HG02763 (cell line): ENCODE data around the gene OR2T29.
"Not testable (repeated sequence)": the region's sequence is repeated elsewhere in the genome, so short reads cannot be mapped to it uniquely, and the experiment has no call there.

Source experiments
- ATAC-seq: cut with Tn5 transposase; IDR thresholded peaks from one replicate; pipeline ENCODE4 v1.9.1; 2021; ENCODE audit warnings: mild to moderate bottlenecking, moderate library complexity; ENCODE audit not compliant: unreplicated experiment

OR2T29 gene

DNA sequence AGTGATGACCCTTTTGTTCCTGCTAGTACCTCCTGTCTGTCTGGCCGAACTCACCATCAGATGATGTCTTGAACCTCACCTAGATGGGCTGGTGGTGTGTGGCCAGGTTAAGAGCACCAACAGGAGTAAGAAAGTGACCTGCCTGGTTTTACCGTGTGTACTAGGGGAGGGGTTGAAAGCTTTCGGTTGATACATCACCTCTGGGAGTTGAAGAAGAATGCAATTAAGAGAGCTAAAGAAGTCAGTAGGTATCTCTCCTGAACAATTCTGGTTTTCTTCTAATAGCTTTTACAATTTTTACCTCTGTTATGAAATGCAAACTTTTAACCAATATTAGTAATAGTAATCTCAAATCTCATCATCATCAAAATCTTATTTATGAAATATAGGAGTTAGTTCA, at the start of gene OR2T29:
OR2T29 (minus strand) TSS at position 101 of the 400 bp plus-strand sequence. CDS start 3,281 bp downstream, outside the sequence.
- ATAC-seq = not testable (repeated sequence)

GRCh38 chr1:248611883-248612414, 49.4 kb upstream of the OR2T29 start:
- ATAC-seq = no peak

DNA sequence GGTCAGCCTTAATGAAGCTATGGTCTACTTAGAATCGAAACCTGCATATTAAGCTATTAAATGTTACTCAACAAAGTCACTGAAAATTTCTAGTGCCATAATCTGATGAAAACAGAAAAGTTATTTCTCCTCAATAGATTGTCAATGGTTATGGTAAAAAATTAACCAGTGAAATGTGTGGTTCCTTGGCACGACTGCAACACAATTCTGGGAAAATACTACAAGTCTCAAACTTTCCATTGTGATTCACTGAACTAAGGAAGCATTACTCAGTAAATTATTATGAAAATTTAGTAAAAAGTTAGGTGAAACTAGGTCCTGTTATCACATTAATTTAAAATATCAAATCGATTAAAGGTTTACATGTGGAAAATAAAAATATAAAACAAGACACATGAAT, 47.7 kb upstream of the OR2T29 start:
- ATAC-seq = no peak

DNA sequence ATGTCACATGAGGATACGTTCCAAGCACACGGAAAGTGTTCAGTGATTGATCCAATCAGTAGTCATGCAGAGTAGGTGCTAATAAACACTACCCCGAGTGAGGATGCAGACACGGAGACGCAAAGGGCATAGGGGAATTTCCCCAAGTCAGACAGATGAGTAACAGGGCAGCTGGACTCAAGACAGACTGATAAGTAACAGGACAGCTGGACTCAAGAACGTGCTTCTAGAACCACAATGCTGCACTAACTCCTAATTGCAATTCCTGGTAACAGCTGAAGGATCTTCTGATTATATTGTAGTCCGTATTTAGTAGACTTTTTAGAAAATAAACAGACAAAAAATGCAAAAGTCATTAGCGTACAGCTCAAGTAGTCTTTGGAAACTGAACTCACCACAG, 36.8 kb upstream of the OR2T29 start:
- ATAC-seq = no peak

DNA sequence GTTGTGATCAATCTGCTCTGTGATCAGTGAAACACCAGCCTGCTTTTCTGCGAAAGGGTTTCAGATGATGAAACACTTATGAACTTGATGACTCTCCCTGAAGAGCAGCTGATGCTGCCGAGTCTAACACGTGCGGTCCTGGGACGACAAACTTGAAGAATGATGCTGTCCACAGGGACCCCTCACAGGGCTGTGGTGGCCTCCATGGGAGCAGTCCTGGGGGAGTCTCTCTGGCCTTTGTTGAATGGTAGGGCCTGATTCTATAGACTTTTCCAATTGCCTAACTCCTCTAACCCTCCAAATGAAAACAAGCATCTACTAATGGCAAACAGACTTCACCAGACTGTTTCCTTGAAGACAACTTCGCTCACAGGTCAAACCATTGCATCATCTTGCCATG, 35.0 kb upstream of the OR2T29 start, which contains the start of gene OR2T10:
OR2T10 (minus strand) TSS at position 112 of the 400 bp plus-strand sequence. CDS start 3,932 bp downstream, outside the sequence.
- no peak for ATAC-seq

DNA sequence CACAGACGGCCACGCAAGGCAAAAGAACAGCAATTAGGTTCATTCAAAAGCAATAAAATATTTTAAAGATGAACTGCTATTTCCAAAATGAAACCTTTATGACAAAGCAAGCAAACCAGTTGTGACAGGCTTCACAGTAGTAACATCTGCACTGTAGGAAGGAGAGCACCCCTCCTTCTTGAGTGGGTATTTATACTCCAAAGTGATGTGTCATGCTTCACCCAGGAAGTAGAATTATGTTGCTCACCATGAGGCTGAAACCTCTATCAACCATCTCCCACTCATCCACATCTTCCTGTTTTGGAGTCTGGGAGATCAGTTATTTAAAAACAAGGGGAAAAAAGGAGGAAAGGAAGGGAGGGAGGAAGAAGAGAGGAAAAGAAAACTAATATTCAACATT, 34.0 kb upstream of the OR2T29 start:
- no peak for ATAC-seq

DNA sequence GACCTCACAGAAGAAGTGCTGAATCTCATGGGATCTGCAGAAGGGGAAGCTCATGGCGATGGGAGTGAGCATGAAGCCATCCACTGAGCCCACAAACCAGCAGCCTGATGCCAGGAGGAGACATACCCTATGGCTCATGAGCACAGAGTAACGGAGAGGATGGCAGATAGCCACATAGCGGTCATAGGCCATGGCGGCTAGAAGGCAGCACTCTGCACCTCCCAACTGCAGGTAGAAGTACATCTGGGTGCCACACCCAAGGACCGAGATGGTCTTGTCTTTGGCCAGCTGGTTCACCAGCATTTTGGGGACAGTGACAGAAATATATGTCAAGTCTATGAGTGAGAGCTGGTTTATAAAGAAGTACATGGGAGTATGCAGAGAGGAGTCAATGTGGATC, 30.7 kb upstream of the OR2T29 start:
- no peak for ATAC-seq

GRCh38 chr1:248592655-248593054, 30.1 kb upstream of the OR2T29 start:
- no peak for ATAC-seq

GRCh38 chr1:248590055-248590454, 27.5 kb upstream of the OR2T29 start:
- no peak for ATAC-seq

- ATAC-seq = no peak
Observed at GRCh38 chr1:248589334-248589733, 26.8 kb upstream of the OR2T29 start.

DNA sequence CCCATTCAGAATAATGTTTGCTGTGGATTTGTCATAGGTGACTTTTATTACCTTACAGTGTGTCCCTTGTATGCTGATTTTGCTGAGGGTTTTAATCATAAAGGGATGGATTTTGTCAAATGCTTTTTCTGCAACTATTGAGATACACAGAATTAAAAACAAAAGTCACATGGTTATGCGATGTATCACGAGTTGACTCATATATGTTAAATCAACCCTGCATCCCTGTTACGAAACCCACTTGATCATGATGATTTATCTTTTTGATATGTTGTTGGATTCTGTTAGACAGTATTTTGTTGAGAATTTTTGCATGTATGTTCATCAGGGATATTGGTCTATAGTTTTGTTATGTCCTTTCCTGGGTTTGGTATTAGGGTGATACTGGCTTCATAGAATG, 22.7 kb upstream of the OR2T29 start:
- ATAC-seq = no peak

GRCh38 chr1:248576260-248576980, 13.8 kb upstream of the OR2T29 start:
- no peak for ATAC-seq

DNA sequence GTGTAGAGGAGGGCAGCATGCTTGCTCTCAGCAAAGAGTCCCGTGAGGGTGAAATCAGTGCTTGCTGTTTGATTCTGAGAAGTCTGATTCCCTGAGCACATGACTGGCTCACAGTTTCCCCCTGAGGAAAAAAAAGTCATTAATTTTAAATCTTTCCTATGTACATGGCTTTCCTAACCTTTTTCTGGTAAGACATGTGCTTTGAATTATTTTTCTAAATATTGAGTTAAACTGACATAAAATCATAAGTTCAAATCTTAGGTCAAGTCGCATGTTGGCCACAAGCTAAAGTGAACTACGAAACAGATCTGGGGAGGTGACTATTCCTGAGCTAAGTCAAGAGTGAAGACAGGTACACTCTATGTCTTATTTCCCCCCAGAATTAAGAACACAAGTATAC, 12.1 kb upstream of the OR2T29 start, which contains the start of gene OR2T34:
OR2T34 (minus strand) TSS at position 101 of the 400 bp plus-strand sequence; CDS start at position 101, 0 bp downstream.
- ATAC-seq = not testable (repeated sequence)

DNA sequence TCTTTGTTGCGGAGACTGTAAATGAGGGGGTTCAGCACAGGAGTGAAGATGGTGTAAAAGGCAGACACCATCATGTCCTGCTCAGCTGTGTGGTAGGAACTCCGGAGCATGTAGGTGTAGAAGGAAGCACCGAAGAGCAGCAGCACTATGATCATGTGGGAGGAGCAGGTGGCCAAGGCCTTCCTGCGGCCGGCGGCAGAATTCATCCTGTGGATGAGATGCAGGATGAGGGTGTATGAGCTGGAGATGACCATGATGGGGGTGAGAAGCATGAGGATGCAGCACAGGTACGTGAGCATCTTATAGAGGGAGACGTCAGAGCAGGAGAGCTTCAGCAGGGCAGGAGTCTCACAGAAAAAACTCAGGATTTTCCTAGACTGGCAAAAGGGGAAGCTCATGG, 11.3 kb upstream of the OR2T29 start:
- not testable (repeated sequence) for ATAC-seq

DNA sequence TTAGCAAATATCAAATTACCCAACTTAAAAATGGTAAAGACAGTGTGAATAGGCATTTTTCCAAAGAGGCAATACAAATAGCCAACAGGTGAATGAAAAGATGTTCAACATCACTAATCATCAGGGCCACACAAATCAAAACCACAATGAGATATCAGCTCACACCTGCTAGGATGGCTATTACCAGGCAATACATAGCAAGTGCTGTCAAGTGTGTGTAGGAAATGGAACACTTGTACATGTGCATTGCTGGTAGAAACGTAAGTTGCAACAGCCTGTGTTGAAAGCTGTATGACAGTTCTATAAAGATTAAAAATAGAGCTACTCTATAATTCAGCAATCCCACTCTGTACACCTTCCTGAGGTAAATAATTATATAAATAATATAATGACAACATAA, 9.5 kb upstream of the OR2T29 start:
- not testable (repeated sequence) for ATAC-seq

DNA sequence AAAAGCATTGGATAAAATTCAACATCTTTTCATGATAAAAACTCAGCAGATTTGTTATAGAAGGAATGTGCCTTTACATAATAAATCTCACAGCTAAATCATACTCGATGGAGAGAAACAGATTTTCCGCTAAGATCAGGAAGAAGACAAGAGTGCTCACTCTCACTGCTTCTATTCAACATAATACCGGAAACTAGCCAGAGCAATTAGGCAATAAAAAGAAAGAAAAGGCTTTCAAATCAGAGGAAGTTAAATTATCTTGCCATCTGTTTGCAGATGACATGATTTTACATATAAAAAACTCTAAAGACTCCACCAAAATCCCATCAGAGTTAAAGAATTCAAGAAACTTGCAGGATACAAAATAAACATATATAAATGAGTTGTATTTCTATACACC, 8.2 kb upstream of the OR2T29 start:
- ATAC-seq = not testable (repeated sequence)

- not testable (repeated sequence) for ATAC-seq
Observed at GRCh38 chr1:248569049-248569448, 6.5 kb upstream of the OR2T29 start.

- peak; percentile 66 for ATAC-seq
Observed at GRCh38 chr1:248565530-248566373, 3.2 kb upstream of the OR2T29 start.

GRCh38 chr1:248551027-248551426, 11.5 kb downstream of the OR2T29 start:
- not testable (repeated sequence) for ATAC-seq

DNA sequence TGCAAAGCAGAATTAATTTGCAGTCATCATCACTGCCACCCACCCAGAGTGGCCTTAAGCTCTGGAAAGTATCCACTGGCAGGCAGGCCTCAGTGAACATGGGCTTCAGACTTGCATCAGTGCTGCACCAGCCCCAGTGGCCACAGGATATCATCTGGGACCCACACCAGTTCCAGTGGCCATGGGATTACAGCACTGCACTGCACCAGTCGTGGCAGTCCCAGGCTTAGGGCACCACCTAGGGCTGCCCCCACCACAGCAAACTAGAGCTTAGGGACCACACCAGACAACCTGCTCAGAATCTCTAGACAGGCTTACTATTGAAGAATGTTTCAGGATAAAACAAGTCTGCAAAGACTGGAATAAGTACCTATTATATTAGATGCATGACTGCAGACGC, 15.2 kb downstream of the OR2T29 start:
- not testable (repeated sequence) for ATAC-seq

DNA sequence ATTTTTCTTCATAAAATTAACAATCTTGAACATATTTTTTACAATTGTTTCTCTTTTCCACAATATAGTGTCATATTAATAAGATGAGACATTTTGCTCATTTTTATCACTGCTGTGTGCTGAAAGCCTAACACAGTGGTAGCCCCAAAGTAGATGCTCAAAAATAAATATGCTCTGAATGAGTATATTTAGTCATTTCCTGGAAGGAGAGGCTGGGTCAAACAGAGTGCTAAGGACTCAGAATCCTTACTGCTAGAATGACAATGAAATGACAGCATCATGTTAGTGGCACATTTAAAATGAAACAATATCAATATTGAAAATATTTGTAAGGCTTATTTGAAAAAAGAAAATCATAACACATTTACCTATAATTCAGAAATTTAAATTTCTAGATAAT, 25.1 kb downstream of the OR2T29 start:
- not testable (repeated sequence) for ATAC-seq
